CD4-positive, alpha-beta T cell treated with Interleukin-21 for 1 hour (primary cell): ENCODE measurements around the gene NDUFB8.

Source experiments
- DNase-seq: peaks from one replicate; pipeline ENCODE4 v3.0.0-alpha.2; 2020

NDUFB8 gene

DNA sequence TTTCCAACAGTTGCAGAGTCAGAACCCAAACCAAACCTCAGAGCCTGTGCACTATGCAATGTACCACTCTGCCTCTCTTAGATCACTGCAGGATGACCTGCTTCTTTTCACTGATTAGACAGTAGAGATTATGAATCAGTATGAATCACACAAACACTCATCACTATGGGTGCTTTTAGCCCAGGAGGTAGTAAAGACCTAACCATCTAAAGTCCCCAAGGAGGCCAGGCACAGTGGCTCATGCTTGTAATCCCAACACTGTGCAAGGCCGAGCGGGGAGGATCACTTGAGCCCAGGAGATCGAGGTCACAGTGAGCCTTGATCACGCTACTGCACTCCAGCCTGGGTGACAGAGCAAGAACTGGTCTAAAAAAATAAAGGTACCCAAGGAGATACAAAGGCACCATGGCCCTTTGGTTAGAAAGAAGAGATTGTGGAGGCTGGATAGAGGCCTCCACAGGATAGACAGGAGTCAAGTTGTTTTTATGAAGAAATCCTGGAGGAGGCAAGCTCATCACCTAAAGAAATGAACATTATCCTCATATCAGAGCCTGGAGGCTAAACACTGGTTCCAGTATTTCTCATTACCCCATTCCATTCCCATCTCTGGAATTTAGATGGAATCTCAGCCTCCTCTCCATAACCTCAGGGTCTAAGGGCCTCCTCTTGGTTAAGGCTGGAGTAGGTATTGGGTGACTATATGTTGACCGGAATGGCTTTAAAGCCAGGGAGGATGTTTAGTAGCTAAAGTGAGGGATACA, 22.9 kb downstream of the NDUFB8 start:
- no peak for DNase-seq

DNA sequence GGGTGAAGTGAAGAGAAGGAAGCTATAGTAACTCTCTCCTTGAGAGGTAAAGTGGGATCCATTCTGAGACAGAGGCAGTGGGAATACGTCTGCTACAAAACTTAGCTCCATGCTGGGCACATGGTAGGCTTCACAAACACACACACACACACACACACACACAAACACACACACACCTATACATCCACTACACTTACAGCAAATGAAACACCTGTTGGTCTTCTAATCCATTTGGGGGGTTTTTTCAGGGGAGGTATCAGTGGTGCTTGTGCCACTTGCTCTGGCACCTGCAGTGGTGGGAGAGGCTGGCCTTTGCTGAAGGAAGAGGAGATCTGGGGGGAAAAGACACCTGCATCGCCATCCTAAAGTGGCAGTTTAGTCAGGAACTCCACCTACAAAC, 24.5 kb downstream of the NDUFB8 start:
- no peak for DNase-seq

DNA sequence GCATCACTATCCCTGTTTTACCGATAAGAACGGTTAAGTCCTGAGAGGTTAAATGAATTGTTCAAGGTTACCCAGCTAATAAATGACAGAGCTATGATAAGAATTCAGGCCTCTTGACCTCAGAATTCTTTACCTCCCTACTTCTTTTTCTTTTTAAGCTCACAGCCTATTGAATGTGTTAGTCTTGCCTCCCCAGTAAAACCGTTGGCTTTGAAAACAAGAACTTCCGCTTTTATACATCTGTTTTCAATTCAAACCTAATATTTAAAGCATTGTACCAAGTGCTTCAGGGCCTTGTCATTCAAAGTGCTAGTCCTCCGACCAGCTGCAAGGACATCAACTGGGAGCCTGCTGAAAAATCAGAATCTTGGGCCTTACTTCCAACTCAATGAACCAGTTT, 25.6 kb downstream of the NDUFB8 start:
- DNase-seq: no peak

DNA sequence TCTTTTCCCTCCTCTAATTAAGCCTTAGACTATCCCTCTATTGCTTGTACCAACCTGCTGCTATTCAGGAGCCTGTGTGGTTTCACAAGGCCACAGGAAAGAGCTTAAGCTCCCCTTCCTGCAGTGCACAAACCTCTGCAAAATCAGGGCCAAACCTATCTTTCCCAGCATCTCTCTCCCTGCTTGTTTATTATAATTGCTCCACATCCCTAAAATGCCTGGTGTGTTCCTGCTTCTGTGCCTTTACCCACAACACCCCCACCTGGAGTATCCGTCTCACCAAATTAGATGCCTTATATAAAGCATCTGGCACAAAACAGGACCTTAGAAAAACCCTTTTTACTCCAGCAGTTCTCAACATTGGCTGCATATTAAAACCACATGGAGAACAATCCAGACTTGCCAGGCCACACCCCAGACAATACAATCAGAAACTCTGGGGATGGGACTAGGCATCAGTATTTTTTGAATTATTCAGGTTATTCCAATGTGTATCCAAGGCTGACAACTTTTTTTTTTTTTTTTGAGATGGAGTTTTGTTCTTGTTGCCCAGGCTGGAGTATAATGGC, 26.7 kb downstream of the NDUFB8 start:
- DNase-seq: no peak

DNA sequence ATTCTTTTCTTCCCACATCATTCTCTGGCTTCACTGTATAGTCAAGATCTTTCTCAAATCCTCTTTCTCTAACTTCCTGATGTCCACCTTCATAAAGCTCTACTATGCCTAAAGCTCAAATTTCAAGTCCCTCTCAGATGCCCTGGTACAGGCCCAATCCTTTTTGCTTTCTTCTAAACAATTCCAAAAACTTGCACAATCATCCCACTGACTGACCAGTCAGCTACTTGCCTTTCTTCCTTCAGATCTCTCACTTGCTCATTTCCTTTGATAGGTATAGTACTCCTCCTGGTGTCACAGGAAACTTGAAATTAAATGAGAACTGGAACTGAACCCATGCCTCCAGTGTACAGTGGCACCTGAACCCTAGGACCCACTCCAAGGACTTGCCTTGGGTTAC, 28.2 kb downstream of the NDUFB8 start:
- no peak for DNase-seq

DNA sequence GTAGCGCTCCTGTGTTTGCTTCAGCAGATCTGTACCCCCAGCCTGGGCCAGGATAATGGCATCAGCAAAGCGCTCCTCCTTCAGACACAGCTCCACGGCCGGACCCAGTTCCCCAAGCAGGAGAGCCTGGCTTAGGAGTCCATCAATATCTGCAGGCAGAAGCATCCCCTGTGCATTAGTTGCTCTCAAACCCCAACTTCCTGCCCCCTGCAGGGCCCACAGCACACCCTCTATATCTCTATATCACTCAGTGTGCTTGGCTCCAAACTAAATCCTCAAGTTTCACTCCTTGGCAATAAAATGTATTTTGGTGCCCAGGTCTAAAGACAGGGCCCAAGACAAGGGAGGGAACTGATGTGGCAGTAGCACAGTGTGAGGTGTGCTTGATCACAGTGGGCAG, 31.6 kb downstream of the NDUFB8 start:
- DNase-seq: no peak

DNA sequence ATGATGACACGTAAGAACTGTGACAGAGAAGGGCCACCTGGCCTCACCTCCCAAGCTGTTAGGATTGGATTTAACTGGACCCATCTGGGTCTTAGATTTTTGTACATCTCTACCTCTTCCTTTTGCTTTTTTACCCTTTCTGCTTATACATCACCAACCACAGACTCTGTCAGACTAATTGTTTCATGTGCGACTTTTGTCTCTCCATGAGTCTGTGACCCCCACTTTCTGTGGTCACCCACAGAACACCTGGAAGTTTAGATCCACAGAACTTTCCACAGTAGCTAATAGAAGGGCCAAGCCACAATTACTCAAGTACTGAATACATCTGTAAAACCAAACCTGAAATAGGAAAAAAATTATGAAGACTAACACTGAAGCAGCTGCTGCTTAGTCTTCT, 33.1 kb downstream of the NDUFB8 start:
- no peak for DNase-seq

DNA sequence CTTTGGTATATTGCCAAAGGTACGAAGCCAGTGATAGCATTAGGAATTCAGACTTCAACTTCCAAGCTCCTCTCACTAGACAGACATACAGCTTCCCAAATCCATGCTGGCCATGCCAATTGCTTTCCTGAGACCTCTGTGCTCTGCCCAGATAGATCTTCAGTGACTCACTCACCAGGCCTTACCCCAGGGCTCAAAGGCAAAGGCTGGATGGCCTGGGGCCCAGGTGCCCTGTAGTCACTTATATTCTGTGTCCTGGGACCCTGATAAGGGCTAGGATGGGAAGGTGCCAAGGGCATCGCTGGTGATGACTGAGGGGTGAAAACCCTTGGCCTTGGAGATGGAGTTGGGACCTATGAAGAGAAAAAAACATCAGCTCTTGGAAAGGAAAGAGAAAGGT, 39.1 kb downstream of the NDUFB8 start:
- DNase-seq: no peak

DNA sequence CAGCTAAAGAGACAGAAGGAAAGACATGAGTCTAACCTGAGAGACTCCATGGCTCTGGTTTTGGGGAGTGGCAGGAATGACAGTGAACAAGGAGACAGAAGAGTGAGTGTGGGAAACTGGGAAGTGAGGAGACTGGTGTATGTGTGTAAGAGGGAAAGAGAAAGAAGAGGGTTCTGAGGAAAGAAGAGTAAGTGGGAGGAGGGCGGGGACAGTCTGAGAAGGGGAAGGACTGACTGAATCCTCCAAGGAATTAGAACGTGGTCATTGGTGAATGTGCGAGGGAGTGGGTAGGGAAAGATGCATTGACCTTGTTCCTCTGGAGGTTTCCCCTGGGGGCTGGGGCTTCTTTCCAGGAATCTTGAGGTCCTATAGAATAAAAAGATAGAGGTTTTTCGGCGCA, 40.3 kb downstream of the NDUFB8 start:
- DNase-seq: no peak

DNA sequence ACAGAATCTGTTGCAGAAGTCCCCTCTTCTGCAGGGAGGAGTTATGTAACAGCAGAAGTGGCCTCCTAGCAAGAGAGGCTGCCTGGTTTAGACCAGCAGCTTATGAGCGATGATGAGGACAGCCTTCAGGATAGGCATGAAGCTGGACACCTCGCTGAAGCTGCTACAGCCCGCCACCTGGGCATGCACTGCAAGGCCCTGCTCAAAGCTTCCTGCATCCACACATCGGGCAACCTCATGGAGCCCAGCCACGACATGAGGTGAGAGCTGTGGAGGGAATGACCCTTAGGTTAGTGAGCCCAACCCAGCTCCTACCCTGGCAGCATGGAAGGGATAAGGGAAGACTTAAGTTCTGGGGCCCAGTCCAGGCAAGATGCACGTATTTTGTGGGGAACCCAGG, 42.1 kb downstream of the NDUFB8 start:
- no peak for DNase-seq

DNA sequence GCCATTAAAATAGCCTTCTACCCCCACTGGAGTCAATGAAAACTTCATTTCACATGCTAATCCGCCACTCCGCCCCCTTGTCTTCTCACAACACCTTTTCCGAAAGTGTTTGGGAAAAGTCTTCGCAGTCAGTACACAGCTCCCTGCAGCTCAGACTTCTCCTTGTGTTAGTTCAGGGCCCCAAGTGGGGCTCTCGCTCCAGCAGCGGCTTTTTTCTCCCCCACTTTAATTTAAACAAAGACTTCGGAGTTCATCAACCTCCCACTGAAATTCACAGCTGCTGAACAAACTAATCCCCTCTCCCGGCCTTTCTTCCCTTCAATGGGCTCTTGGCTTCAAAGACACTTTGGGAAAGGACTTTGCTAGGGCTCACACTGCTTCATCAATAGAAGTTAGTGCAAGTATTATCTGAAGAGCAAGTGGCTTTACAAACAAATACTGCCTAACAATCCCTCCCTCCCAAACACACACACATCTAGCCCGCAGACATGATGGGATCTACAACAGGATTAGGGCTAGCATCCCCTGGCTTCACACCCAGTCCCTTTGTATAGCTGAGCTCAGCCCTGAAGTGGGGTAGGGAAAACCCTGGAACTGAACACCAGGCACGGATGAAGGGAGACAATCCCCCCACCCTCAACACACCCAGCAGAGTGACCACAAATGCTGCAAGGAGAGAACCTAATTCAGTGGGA, 43.7 kb downstream of the NDUFB8 start:
- no peak for DNase-seq

DNA sequence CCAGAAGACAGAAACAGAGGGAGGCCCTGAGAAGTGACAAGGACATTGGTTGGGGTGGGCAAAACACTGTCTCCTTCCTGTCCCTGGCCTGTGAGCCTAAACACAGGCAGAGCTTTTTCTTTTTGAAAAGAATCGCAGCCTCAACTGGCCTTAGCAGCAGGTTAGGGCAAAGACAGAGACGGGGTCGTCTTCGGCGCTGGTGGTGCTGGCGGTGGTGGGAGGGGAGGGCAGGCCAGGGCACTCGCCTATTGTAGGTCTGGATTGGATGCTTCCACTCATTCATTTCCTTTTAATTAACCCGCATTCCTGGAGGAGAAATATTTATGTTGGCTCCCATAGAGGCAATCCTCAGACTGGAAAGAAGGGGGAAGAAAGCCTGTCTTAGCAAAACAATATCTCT, 44.3 kb downstream of the NDUFB8 start:
- DNase-seq: no peak

DNA sequence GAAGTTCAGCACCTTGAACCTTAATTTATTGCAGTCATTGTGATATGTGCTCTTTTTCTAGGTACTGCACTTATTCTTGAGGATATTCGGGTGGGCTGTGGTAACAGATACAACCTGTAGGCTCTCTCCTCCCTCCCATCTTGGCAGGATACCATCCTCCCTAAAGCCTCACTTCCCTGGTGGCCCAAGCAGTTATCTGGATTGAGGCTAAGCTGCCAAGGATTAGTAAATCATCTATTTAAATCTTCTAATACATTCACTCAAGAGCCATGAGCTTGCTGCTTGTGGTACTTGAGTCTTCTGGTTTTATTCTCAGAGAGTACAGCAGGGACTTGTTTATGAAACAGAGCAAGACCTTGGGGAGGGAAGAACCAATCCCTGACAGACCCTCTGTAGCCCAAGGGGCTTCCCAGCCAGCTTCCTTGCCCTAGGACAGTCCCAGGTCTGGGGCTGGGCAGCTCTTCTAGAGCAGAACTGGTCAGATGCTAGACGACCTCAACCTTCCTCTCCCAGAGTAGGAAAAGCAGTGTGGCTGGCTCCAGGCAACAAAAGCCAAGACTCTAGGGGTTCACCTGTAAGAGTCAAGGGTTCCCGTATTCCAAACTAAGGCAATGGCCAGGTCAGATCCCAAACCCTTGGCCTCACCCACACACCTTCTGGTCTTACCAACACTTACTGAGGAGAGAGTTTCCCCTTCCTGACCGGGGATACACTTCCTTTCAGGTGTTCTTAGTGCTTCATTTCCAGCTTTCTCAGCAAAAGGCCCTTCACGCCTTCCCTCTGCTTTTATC, 45.6 kb downstream of the NDUFB8 start:
- DNase-seq: no peak

DNA sequence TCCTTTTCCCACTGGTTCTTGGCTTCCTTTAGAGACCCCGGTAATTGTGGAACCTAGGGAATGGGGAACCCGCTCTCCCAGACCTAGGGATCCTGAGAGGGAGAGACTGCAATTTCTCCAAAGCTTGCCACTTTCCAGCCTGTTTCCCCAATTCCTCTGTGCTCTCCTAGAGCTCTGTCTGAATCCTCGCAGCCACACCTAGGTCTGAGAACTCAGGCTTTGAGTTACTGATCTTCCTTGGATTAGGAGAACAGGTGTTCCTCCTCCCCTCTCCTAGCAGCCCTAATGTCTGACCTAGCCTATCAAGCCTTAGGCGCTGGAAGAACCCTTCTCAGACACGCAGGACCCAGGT, 46.9 kb downstream of the NDUFB8 start:
- no peak for DNase-seq

DNA sequence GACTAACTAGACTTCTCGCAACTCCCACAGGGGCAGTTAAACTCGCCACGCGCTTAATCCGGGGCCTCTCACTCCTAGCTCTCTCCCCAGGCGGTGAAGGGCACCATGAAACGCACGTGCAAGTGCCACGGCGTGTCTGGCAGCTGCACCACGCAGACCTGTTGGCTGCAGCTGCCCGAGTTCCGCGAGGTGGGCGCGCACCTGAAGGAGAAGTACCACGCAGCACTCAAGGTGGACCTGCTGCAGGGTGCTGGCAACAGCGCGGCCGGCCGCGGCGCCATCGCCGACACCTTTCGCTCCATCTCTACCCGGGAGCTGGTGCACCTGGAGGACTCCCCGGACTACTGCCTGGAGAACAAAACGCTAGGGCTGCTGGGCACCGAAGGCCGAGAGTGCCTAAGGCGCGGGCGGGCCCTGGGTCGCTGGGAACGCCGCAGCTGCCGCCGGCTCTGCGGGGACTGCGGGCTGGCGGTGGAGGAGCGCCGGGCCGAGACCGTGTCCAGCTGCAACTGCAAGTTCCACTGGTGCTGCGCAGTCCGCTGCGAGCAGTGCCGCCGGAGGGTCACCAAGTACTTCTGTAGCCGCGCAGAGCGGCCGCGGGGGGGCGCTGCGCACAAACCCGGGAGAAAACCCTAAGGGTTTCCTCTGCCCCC, 47.4 kb downstream of the NDUFB8 start:
- peak; percentile 67 for DNase-seq

DNA sequence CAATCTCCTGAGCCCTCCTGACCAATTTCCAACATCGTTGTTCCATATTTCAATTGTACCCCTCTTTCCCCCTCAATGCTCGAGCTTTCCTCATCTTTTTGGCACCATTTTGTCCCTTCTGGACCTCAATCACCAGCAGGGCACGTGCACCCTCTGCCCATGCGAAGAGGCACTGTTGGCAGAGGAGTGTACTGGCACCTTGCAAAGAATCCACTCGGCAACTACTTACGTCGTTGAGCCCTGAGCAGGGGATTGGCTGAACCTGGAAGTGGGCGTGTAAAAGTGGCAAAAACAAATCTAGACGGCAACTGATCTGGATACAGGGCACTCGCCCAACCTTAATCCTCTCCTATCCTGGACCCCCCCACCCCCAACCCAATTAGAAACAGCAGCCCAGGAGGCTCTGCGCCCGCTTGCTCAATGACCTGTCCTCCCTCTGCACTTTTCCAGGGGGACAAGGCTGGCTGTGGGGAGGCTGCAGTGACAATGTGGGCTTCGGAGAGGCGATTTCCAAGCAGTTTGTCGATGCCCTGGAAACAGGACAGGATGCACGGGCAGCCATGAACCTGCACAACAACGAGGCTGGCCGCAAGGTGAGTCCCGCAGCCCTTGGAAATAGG, 48.1 kb downstream of the NDUFB8 start:
- DNase-seq: peak; percentile 95

DNA sequence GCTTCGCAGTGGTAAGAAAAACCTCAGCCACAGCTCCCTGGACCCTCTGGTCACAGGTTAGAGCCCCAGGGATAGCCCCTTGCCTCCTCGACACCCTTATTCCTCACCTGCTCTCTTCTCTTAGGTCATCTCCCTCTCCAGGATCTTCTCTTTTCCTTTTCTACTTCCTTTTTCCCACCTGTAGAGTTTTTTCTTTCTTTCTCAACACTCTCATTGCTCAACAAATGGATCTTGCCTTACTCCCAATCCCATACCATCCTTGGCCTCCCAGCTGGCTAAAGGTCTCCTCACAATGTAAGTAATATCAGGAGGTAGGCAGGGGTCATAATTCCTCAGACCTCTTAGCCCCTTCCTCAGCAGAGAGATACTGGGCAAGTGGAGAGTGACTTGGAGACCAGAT, 49.7 kb downstream of the NDUFB8 start:
- no peak for DNase-seq

DNA sequence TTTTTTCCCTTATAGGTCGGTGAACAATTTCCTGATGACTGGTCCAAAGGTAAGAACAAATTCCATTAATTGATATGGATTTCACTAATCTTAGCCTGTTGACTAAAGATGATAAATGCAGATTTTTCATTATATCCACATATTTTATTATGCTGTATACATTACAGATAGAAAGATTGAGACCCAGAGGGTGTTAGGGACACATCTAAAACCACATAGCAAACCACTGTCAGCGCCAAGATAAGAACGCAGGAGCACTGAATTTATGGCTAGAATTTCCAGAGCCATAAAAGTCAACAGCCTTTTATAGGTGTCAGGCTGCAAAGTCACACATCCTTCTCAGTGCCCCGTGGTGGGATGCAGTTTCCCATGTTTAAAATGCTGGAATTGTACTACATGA, 50.6 kb downstream of the NDUFB8 start:
- DNase-seq: no peak

DNA sequence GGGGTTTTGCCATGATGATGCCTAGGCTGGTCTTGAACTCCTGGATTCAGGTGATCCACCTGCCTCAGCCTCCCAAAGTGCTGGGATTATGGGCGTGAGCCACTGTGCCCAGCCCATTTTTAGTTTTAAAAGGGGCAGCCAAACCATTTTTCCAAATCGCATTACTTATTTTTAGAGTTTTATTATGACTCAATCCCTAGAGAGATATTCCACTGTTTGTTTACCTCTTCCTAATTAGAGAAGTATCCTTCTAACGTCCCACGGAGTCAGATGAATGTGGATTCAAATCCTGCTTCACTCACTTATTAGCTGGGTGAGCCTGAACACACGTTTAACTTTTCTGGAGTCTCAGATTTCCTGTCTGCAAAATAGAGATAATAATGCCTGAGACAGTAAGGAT, 51.7 kb downstream of the NDUFB8 start:
- no peak for DNase-seq
